RWPE1 (cell line): ENCODE results near the gene SMARCC1.

ENCODE experiments used
- CTCF ChIA-PET: fragments of 350-600 bp; sonication (Branson Sonifier 250); formaldehyde crosslinking; extraction: SDS; loops from one replicate; lab custom pipeline; 2021; lab: Yijun Ruan, JAX
- POLR2A ChIA-PET: fragments of 400-600 bp; formaldehyde crosslinking; extraction: SDS; loops from one replicate; lab custom pipeline; 2020; ENCODE audit warnings: antibody characterized with exemption; ENCODE audit not compliant: low non-redundant PET; lab: Yijun Ruan, JAX
- DNase-seq: peaks from one replicate; pipeline ENCODE4 v3.0.0; 2012; ENCODE audit warnings: low spot score
- H3K27ac ChIP-seq: fragments of 450-650 bp; 2 replicates; pipeline ENCODE4 v1.5.1; 2017
- CTCF ChIP-seq: fragments of 450-650 bp; conservative IDR thresholded peaks from 2 replicates; pipeline ENCODE4 v1.5.1; 2017; ENCODE audit warnings: low read depth, mild to moderate bottlenecking

SMARCC1 gene

GRCh38 chr3:47566667-47567066, 215.0 kb downstream of the SMARCC1 start:
- no peak for DNase-seq
- TF ChIP-seq CTCF = no peak
- ChIA-PET CTCF (no interaction called here), POLR2A (no interaction called here)
- no peak overlapping the region for H3K27ac ChIP-seq

GRCh38 chr3:47565734-47566550, 215.8 kb downstream of the SMARCC1 start:
- POLR2A ChIA-PET = no interaction called here
- H3K27ac ChIP-seq = no peak overlapping the region
- DNase-seq = no peak
- TF ChIP-seq CTCF = no peak
- CTCF ChIA-PET = no interaction called here

- CTCF ChIA-PET = no interaction called here
- POLR2A ChIA-PET = no interaction called here
- no peak for TF ChIP-seq CTCF
- DNase-seq = no peak
- H3K27ac ChIP-seq = no peak overlapping the region
These were observed 225.3 kb downstream of the SMARCC1 start for GRCh38 chr3:47556351-47556750.

- no peak for TF ChIP-seq CTCF
- ChIA-PET POLR2A (no interaction called here), CTCF (no interaction called here)
- no peak overlapping the region for H3K27ac ChIP-seq
- DNase-seq = no peak
These were observed 227.4 kb downstream of the SMARCC1 start for GRCh38 chr3:47554335-47554734.

GRCh38 chr3:47553407-47553806, 228.3 kb downstream of the SMARCC1 start:
- ChIA-PET CTCF (no interaction called here), POLR2A (no interaction called here)
- no peak for TF ChIP-seq CTCF
- DNase-seq = no peak
- H3K27ac ChIP-seq = no peak overlapping the region

GRCh38 chr3:47542471-47543173, 239.1 kb downstream of the SMARCC1 start:
- DNase-seq = no peak
- ChIA-PET POLR2A (no interaction called here), CTCF (interaction anchor here (0.7 kb wide), 1 partner anchor 20 kb away, joined by 3 read pairs; no protein-coding TSS in a partner anchor)
- TF ChIP-seq CTCF = no peak
- no peak overlapping the region for H3K27ac ChIP-seq
